GM12878 (cell line): ENCODE measurements around the gene GMDS. TPM values are rescaled to one million over a fixed set of nuclear protein-coding genes. Genes with fewer than 3 reads are reported as not detected.

ENCODE experiments used
- ATAC-seq: fragments of 200-7000 bp; cut with Tn5 transposase; 3 replicates; pipeline ENCODE4 v1.9.1; 2020; ENCODE audit warnings: mild to moderate bottlenecking, moderate library complexity
- BruUV-seq: library from RNA; stranded (reverse); fragments of 400-500 nt; replicated peaks from 2 replicates; lab custom pipeline; 2021; lab: Mats Ljungman, UMichigan
- CTCF ChIA-PET: fragments of 300-600 bp; sonication (Branson Sonifier 250); formaldehyde crosslinking; extraction: SDS; loops from one replicate; lab custom pipeline; 2021; ENCODE audit warnings: inconsistent platforms; lab: Yijun Ruan, JAX
- POLR2A ChIA-PET: fragments of 350-600 bp; formaldehyde crosslinking; extraction: SDS; loops from one replicate; lab custom pipeline; 2021; ENCODE audit warnings: inconsistent platforms; lab: Charles Lee
- RAD21 ChIA-PET: fragments of 300-600 bp; sonication (Branson Sonifier 250); formaldehyde crosslinking; loops from one replicate; lab custom pipeline; 2023; ENCODE audit warnings: antibody characterized with exemption; ENCODE audit not compliant: unreplicated experiment; lab: Charles Lee
- SMC1A ChIA-PET: fragments of 300-600 bp; sonication (Branson Sonifier 250); formaldehyde crosslinking; loops from one replicate; lab custom pipeline; 2023; ENCODE audit not compliant: unreplicated experiment, uncharacterized antibody; lab: Charles Lee
- DNase-seq: peaks from one replicate; pipeline ENCODE4 v3.0.0-alpha.2; 2011; ENCODE audit warnings: low read depth, low spot score
- FAIRE-seq: peaks from 3 replicates; lab custom pipeline; 2011; peaks lifted over from hg19 to GRCh38; lab: Jason Lieb, UNC
- H2AFZ ChIP-seq: 2 replicates; pipeline ENCODE4 v1.6.0; 2011; ENCODE audit warnings: low read depth, low read length, control low read depth; ENCODE audit not compliant: control insufficient read depth
- H3K27ac ChIP-seq: 2 replicates; pipeline ENCODE4 v1.5.1; 2011; ENCODE audit warnings: control low read depth; ENCODE audit not compliant: control insufficient read depth, insufficient read depth
- H3K27me3 ChIP-seq, 2 experiments: replicated peaks in 1 of 2; 2 replicates each; pipeline versions ENCODE4 v1.6.0 to v1.6.1; 2011; ENCODE audit warnings: low read length in 1 of 2; ENCODE audit not compliant: control insufficient read depth in 2 of 2, insufficient read depth in 2 of 2
- H3K36me3 ChIP-seq, 2 experiments: 2 replicates each; pipeline ENCODE4 v1.5.1; 2011; ENCODE audit warnings: low read length in 1 of 2; ENCODE audit not compliant: control insufficient read depth in 2 of 2, insufficient read depth in 2 of 2
- H3K4me1 ChIP-seq: 2 replicates; pipeline ENCODE4 v1.6.1; 2011; ENCODE audit warnings: mild to moderate bottlenecking, low read length, moderate library complexity, mixed read lengths; ENCODE audit not compliant: control insufficient read depth, insufficient read depth
- H3K4me2 ChIP-seq: 2 replicates; pipeline ENCODE4 v1.6.0; 2011; ENCODE audit warnings: control low read depth; ENCODE audit not compliant: control insufficient read depth, insufficient read depth
- H3K4me3 ChIP-seq: fragments of 200-600 bp; sonication (generic); 2 replicates; pipeline ENCODE4 v1.5.1; 2016
- H3K79me2 ChIP-seq: 2 replicates; pipeline ENCODE4 v1.6.0; 2011; ENCODE audit warnings: low read length; ENCODE audit not compliant: control insufficient read depth, insufficient read depth
- H3K9ac ChIP-seq: 2 replicates; pipeline ENCODE4 v1.8.0; 2011; ENCODE audit warnings: low read length, control low read depth, mixed read lengths; ENCODE audit not compliant: control insufficient read depth, insufficient read depth
- H3K9me3 ChIP-seq: replicated peaks from 3 replicates; pipeline ENCODE4 v1.5.1; 2011; ENCODE audit warnings: mild to moderate bottlenecking, low read length; ENCODE audit not compliant: control insufficient read depth, insufficient read depth
- H4K20me1 ChIP-seq: 2 replicates; pipeline ENCODE4 v1.6.0; 2011; ENCODE audit not compliant: control insufficient read depth, insufficient read depth
- MYC ChIP-seq: IDR thresholded peaks from 2 replicates; pipeline ENCODE4 v1.6.1; 2011; ENCODE audit warnings: mild to moderate bottlenecking, low read length, moderate library complexity, inconsistent platforms; ENCODE audit not compliant: insufficient read depth, insufficient replicate concordance, insufficient read length, severe bottlenecking
- RBBP5 ChIP-seq: fragments of 200-600 bp; sonication (generic); conservative IDR thresholded peaks from 2 replicates; pipeline ENCODE4 v1.6.1; 2016
- RCOR1 ChIP-seq: conservative IDR thresholded peaks from 2 replicates; pipeline ENCODE4 v1.6.1; 2012; ENCODE audit warnings: low read depth, low read length, improper control_type of control experiment
- RFX5 ChIP-seq: IDR thresholded peaks from 2 replicates; pipeline ENCODE4 v1.6.1; 2011; ENCODE audit warnings: low read depth, low read length, improper control_type of control experiment
- SKIL ChIP-seq: fragments of 450-650 bp; IDR thresholded peaks from 2 replicates; pipeline ENCODE4 v1.6.1; 2017; ENCODE audit warnings: mild to moderate bottlenecking, low read depth, inconsistent platforms; ENCODE audit not compliant: poor library complexity, severe bottlenecking
- SP1 ChIP-seq: IDR thresholded peaks from one replicate; pipeline ENCODE4 v1.6.1; 2011; ENCODE audit warnings: low read depth, low read length
- WGBS: methylation state at CpG from one replicate; pipeline ENCODE4 v1.1.6; 2016; ENCODE audit warnings: low lambda C conversion rate; ENCODE audit not compliant: insufficient replicate concordance, insufficient coverage; ENCODE audit errors: missing lambda C conversion rate; 5-methylcytosine and 5-hydroxymethylcytosine counted together
- in situ Hi-C: fragments of 300-500 bp; cut with MboI; formaldehyde crosslinking; loops from 9 replicates; pipeline ENCODE4 v1.14.3; 2018; ENCODE audit warnings: mixed read lengths
- intact Hi-C: fragments of 100-400 bp; cut with micrococcal nuclease; formaldehyde crosslinking; loops from one replicate; pipeline ENCODE4 v1.14.2; 2022; ENCODE audit not compliant: unreplicated experiment
- polyA plus RNA-seq, 11 experiments: library from polyadenylated mRNA; depleted of rRNA in 4 of 11; unstranded in 6 of 11; stranded (reverse) in 5 of 11; fragments of >200 nt; fragmentation: Nextera tagmentation in 4 of 11; fragmentation: Illumina TruSeq in 1 of 11; extraction: Ambion mirVana in 4 of 11; extraction: Trizol in 1 of 11; gene quantifications; 1 replicate in 1 of 11; 2 replicates in 10 of 11; pipeline versions ENCODE4 v1.2.1 to v1.2.3, GENCODE V29; 2011 to 2016; ENCODE audit warnings: inconsistent platforms in 2 of 11, missing spikeins in 2 of 11, low read depth in 1 of 11
- total RNA-seq, 4 experiments: library from RNA; depleted of rRNA in 3 of 4; stranded (reverse); fragments of >200 nt in 3 of 4; fragmentation: Illumina TruSeq in 1 of 4; extraction: Trizol in 1 of 4; gene quantifications; 2 replicates each; pipeline versions ENCODE4 v1.2.1 to v1.2.3, GENCODE V29; 2013 to 2021
- TF ChIP-seq, protein P1 (sequence below): IDR thresholded peaks from 2 replicates; pipeline ENCODE4 v1.6.1; 2012; ENCODE audit warnings: mild to moderate bottlenecking, low read depth, low read length
- TF ChIP-seq, protein P2 (sequence below): fragments of 450-650 bp; IDR thresholded peaks from 2 replicates; pipeline ENCODE4 v1.6.1; 2017; ENCODE audit warnings: antibody characterized with exemption, mild to moderate bottlenecking, moderate library complexity
- TF ChIP-seq, protein P3 (sequence below): fragments of 450-650 bp; IDR thresholded peaks from 2 replicates; pipeline ENCODE4 v1.6.1; 2017; ENCODE audit warnings: mild to moderate bottlenecking, moderate library complexity

GMDS gene
- total and polyA plus RNA-seq, 10 of the 15 experiments (the other 5 are each of a cell fraction or from before 2014, with no cell fraction given) = 0.61 to 53.8 (median 29.3) TPM

DNA sequence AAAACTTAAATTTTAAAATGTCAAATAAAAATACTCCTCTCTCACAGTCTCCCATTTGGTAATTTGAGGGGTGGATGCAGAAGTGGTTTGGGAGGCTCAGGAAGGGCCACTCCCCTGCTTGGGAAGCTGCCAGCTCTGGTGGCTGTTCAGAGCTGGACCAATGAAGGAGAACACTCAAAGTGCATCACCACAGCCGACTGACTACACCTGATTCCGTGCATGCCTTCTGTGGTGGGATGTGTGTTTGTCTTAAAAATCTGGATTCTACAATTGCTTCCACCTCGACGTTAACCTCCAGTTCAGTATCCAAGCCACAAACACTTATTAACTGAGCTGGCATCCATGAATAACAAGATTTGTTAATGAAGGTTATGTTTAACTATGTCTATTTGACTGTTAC, 498.4 kb downstream of the GMDS start:
- FAIRE-seq = no peak
- no TSS peak for BruUV-seq
- SMC1A ChIA-PET = no interaction called here
- TF ChIP-seq, protein P1, sequence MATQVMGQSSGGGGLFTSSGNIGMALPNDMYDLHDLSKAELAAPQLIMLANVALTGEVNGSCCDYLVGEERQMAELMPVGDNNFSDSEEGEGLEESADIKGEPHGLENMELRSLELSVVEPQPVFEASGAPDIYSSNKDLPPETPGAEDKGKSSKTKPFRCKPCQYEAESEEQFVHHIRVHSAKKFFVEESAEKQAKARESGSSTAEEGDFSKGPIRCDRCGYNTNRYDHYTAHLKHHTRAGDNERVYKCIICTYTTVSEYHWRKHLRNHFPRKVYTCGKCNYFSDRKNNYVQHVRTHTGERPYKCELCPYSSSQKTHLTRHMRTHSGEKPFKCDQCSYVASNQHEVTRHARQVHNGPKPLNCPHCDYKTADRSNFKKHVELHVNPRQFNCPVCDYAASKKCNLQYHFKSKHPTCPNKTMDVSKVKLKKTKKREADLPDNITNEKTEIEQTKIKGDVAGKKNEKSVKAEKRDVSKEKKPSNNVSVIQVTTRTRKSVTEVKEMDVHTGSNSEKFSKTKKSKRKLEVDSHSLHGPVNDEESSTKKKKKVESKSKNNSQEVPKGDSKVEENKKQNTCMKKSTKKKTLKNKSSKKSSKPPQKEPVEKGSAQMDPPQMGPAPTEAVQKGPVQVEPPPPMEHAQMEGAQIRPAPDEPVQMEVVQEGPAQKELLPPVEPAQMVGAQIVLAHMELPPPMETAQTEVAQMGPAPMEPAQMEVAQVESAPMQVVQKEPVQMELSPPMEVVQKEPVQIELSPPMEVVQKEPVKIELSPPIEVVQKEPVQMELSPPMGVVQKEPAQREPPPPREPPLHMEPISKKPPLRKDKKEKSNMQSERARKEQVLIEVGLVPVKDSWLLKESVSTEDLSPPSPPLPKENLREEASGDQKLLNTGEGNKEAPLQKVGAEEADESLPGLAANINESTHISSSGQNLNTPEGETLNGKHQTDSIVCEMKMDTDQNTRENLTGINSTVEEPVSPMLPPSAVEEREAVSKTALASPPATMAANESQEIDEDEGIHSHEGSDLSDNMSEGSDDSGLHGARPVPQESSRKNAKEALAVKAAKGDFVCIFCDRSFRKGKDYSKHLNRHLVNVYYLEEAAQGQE = no peak
- no peak for TF ChIP-seq RCOR1
- no peak for TF ChIP-seq SP1
- no peak for TF ChIP-seq SKIL
- no peak for TF ChIP-seq MYC
- no peak for TF ChIP-seq RBBP5
- TF ChIP-seq, protein P2, sequence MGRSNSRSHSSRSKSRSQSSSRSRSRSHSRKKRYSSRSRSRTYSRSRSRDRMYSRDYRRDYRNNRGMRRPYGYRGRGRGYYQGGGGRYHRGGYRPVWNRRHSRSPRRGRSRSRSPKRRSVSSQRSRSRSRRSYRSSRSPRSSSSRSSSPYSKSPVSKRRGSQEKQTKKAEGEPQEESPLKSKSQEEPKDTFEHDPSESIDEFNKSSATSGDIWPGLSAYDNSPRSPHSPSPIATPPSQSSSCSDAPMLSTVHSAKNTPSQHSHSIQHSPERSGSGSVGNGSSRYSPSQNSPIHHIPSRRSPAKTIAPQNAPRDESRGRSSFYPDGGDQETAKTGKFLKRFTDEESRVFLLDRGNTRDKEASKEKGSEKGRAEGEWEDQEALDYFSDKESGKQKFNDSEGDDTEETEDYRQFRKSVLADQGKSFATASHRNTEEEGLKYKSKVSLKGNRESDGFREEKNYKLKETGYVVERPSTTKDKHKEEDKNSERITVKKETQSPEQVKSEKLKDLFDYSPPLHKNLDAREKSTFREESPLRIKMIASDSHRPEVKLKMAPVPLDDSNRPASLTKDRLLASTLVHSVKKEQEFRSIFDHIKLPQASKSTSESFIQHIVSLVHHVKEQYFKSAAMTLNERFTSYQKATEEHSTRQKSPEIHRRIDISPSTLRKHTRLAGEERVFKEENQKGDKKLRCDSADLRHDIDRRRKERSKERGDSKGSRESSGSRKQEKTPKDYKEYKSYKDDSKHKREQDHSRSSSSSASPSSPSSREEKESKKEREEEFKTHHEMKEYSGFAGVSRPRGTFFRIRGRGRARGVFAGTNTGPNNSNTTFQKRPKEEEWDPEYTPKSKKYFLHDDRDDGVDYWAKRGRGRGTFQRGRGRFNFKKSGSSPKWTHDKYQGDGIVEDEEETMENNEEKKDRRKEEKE = no peak
- no peak for TF ChIP-seq RFX5
- TF ChIP-seq, protein P3, sequence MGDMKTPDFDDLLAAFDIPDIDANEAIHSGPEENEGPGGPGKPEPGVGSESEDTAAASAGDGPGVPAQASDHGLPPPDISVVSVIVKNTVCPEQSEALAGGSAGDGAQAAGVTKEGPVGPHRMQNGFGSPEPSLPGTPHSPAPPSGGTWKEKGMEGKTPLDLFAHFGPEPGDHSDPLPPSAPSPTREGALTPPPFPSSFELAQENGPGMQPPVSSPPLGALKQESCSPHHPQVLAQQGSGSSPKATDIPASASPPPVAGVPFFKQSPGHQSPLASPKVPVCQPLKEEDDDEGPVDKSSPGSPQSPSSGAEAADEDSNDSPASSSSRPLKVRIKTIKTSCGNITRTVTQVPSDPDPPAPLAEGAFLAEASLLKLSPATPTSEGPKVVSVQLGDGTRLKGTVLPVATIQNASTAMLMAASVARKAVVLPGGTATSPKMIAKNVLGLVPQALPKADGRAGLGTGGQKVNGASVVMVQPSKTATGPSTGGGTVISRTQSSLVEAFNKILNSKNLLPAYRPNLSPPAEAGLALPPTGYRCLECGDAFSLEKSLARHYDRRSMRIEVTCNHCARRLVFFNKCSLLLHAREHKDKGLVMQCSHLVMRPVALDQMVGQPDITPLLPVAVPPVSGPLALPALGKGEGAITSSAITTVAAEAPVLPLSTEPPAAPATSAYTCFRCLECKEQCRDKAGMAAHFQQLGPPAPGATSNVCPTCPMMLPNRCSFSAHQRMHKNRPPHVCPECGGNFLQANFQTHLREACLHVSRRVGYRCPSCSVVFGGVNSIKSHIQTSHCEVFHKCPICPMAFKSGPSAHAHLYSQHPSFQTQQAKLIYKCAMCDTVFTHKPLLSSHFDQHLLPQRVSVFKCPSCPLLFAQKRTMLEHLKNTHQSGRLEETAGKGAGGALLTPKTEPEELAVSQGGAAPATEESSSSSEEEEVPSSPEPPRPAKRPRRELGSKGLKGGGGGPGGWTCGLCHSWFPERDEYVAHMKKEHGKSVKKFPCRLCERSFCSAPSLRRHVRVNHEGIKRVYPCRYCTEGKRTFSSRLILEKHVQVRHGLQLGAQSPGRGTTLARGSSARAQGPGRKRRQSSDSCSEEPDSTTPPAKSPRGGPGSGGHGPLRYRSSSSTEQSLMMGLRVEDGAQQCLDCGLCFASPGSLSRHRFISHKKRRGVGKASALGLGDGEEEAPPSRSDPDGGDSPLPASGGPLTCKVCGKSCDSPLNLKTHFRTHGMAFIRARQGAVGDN = no peak

More for the DNA sequence above, 498.4 kb downstream of the GMDS start:
- H3K4me2 ChIP-seq = no peak overlapping the region
- intact Hi-C loops (no loop called here), in situ Hi-C loops (no loop called here)
- no peak overlapping the region for H3K9ac ChIP-seq
- no peaks in the 10 kb centered on the region for H3K36me3 ChIP-seq
- ChIA-PET RAD21 (no interaction called here), CTCF (no interaction called here), POLR2A (interaction anchor here (1.1 kb wide), 1 partner anchor 40 kb away, joined by 3 read pairs; no protein-coding TSS in a partner anchor)
- no peaks in the 10 kb centered on the region for H4K20me1 ChIP-seq
- H3K4me3 ChIP-seq = no peak overlapping the region
- no peak overlapping the region for H2AFZ ChIP-seq
- no peak for ATAC-seq
- no peaks in the 10 kb centered on the region; the same call in 2 of the 3 replicates for H3K9me3 ChIP-seq
- H3K27me3 ChIP-seq = no peaks in the 10 kb centered on the region
- no peak for DNase-seq
- H3K79me2 ChIP-seq = no peaks in the 10 kb centered on the region
- H3K27ac ChIP-seq = no peak overlapping the region
- 85% methylated on average over 4 of the region's 4 CpGs for WGBS
- no peaks in the 10 kb centered on the region; the same call in 1 of the 2 replicates for H3K4me1 ChIP-seq
